ENCODE data around the gene RNF220. TPM values are rescaled to one million over a fixed set of nuclear protein-coding genes. Genes with fewer than 3 reads are reported as not detected.

Gene RNF220
- total and polyA plus RNA-seq, 2 donors from 2014 or later: 66.9 to 69.0 TPM

GRCh38 chr1:44481701-44482100 is 76.6 kb downstream of the RNF220 start:
- Histone ChIP-seq H3K4me3 (ENCODE audit: low read length in 3 of 3) (no peak overlapping the region), H3K4me1 (ENCODE audit: control insufficient read depth in 2 of 3, insufficient read depth in 2 of 3, low read depth in 1 of 3, low read length in 3 of 3) (no peaks in the 10 kb centered on the region), H3K27me3 (ENCODE audit: control insufficient read depth, insufficient read depth, low read length) (no peaks in the 10 kb centered on the region), H3K9me3 (ENCODE audit: control insufficient read depth in 2 of 3, insufficient read depth in 1 of 3, low read length in 3 of 3) (no peaks in the 10 kb centered on the region), H3K9ac (ENCODE audit: low read length in 3 of 3) (no peak overlapping the region), H3K36me3 (ENCODE audit: control insufficient read depth in 2 of 3, insufficient read depth in 3 of 3, low read length in 3 of 3) (no peaks in the 10 kb centered on the region), H3K27ac (ENCODE audit: low read depth in 2 of 2, low read length in 2 of 2) (no peak overlapping the region)
- DNase-seq (no peak), FAIRE-seq (no peak)
- TF ChIP-seq CTCF (IDR thresholded peaks at IDR 0.05; ENCODE audit: borderline replicate concordance, extremely low read depth, insufficient read depth): no peak
- intact Hi-C loops (cut with DNase I): no loop called here

- intact Hi-C loops (cut with DNase I): no loop called here
- FAIRE-seq (no peak), DNase-seq (no peak)
- Histone ChIP-seq H3K4me3 (ENCODE audit: low read length in 3 of 3) (no peak overlapping the region), H3K27me3 (ENCODE audit: control insufficient read depth, insufficient read depth, low read length) (no peaks in the 10 kb centered on the region), H3K9ac (ENCODE audit: low read length in 3 of 3) (no peak overlapping the region), H3K36me3 (ENCODE audit: control insufficient read depth in 2 of 3, insufficient read depth in 3 of 3, low read length in 3 of 3) (no peaks in the 10 kb centered on the region), H3K27ac (ENCODE audit: low read depth in 2 of 2, low read length in 2 of 2) (no peak overlapping the region), H3K4me1 (ENCODE audit: control insufficient read depth in 2 of 3, insufficient read depth in 2 of 3, low read depth in 1 of 3, low read length in 3 of 3) (no peaks in the 10 kb centered on the region), H3K9me3 (ENCODE audit: control insufficient read depth in 2 of 3, insufficient read depth in 1 of 3, low read length in 3 of 3) (no peaks in the 10 kb centered on the region)
- TF ChIP-seq CTCF (IDR thresholded peaks at IDR 0.05; ENCODE audit: borderline replicate concordance, extremely low read depth, insufficient read depth): no peak
Observed at GRCh38 chr1:44483089-44483874, 78.2 kb downstream of the RNF220 start.

GRCh38 chr1:44484155-44484688 is 79.2 kb downstream of the RNF220 start:
- no peak overlapping the region for H3K27ac ChIP-seq (ENCODE audit: low read depth in 2 of 2, low read length in 2 of 2)
- DNase-seq (no peak), FAIRE-seq (no peak)
- TF ChIP-seq CTCF (IDR thresholded peaks at IDR 0.05; ENCODE audit: borderline replicate concordance, extremely low read depth, insufficient read depth): no peak
- intact Hi-C loops (cut with DNase I): no loop called here
- H3K4me3 ChIP-seq (ENCODE audit: low read length in 3 of 3): no peak overlapping the region
- no peaks in the 10 kb centered on the region for H3K9me3 ChIP-seq (ENCODE audit: control insufficient read depth in 2 of 3, insufficient read depth in 1 of 3, low read length in 3 of 3)
- no peaks in the 10 kb centered on the region for H3K27me3 ChIP-seq (ENCODE audit: control insufficient read depth, insufficient read depth, low read length)
- no peak overlapping the region for H3K9ac ChIP-seq (ENCODE audit: low read length in 3 of 3)
- H3K4me1 ChIP-seq (ENCODE audit: control insufficient read depth in 2 of 3, insufficient read depth in 2 of 3, low read depth in 1 of 3, low read length in 3 of 3): no peaks in the 10 kb centered on the region
- no peaks in the 10 kb centered on the region for H3K36me3 ChIP-seq (ENCODE audit: control insufficient read depth in 2 of 3, insufficient read depth in 3 of 3, low read length in 3 of 3)

Measured in kidney (tissue), 14 donors.